ENCODE data around the gene RIPOR1.

The RIPOR1 gene

GRCh38 chr16:67517155-67517445 is 11.5 kb upstream of the RIPOR1 start:
- TF ChIP-seq, protein P1, sequence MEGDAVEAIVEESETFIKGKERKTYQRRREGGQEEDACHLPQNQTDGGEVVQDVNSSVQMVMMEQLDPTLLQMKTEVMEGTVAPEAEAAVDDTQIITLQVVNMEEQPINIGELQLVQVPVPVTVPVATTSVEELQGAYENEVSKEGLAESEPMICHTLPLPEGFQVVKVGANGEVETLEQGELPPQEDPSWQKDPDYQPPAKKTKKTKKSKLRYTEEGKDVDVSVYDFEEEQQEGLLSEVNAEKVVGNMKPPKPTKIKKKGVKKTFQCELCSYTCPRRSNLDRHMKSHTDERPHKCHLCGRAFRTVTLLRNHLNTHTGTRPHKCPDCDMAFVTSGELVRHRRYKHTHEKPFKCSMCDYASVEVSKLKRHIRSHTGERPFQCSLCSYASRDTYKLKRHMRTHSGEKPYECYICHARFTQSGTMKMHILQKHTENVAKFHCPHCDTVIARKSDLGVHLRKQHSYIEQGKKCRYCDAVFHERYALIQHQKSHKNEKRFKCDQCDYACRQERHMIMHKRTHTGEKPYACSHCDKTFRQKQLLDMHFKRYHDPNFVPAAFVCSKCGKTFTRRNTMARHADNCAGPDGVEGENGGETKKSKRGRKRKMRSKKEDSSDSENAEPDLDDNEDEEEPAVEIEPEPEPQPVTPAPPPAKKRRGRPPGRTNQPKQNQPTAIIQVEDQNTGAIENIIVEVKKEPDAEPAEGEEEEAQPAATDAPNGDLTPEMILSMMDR (IDR thresholded peaks at IDR 0.05; ENCODE audit: extremely low read depth, insufficient read depth, missing control alignments), result no peak
- DNase-seq (ENCODE audit: low spot score), result no peak
- in situ Hi-C loops (cut with MboI; ENCODE audit: low pct_unique_long_range_greater_than_20kb, low sequenced_read_pairs, unreplicated experiment), result no loop called here

- peak; percentile 51 for DNase-seq (ENCODE audit: low spot score)
- in situ Hi-C loops (cut with MboI; ENCODE audit: low pct_unique_long_range_greater_than_20kb, low sequenced_read_pairs, unreplicated experiment), result no loop called here
- TF ChIP-seq, protein P1 (IDR thresholded peaks at IDR 0.05; ENCODE audit: extremely low read depth, insufficient read depth, missing control alignments), result no peak
Observed at GRCh38 chr16:67517661-67518423, 10.8 kb upstream of the RIPOR1 start.

GRCh38 chr16:67518676-67519075 is 10.0 kb upstream of the RIPOR1 start:
- no peak for DNase-seq (ENCODE audit: low spot score)
- TF ChIP-seq, protein P1 (IDR thresholded peaks at IDR 0.05; ENCODE audit: extremely low read depth, insufficient read depth, missing control alignments), result no peak
- in situ Hi-C loops (cut with MboI; ENCODE audit: low pct_unique_long_range_greater_than_20kb, low sequenced_read_pairs, unreplicated experiment), result no loop called here

GRCh38 chr16:67519242-67519641 is 9.4 kb upstream of the RIPOR1 start:
- no peak for DNase-seq (ENCODE audit: low spot score)
- in situ Hi-C loops (cut with MboI; ENCODE audit: low pct_unique_long_range_greater_than_20kb, low sequenced_read_pairs, unreplicated experiment), result no loop called here
- TF ChIP-seq, protein P1 (IDR thresholded peaks at IDR 0.05; ENCODE audit: extremely low read depth, insufficient read depth, missing control alignments), result no peak

GRCh38 chr16:67521095-67521804 is 7.4 kb upstream of the RIPOR1 start:
- DNase-seq (ENCODE audit: low spot score), result peak; percentile 90
- in situ Hi-C loops (cut with MboI; ENCODE audit: low pct_unique_long_range_greater_than_20kb, low sequenced_read_pairs, unreplicated experiment), result no loop called here
- TF ChIP-seq, protein P1 (IDR thresholded peaks at IDR 0.05; ENCODE audit: extremely low read depth, insufficient read depth, missing control alignments), result peak; percentile 99

- TF ChIP-seq, protein P1 (IDR thresholded peaks at IDR 0.05; ENCODE audit: extremely low read depth, insufficient read depth, missing control alignments), result no peak
- no peak for DNase-seq (ENCODE audit: low spot score)
- in situ Hi-C loops (cut with MboI; ENCODE audit: low pct_unique_long_range_greater_than_20kb, low sequenced_read_pairs, unreplicated experiment), result loop anchor here (25.0 kb wide), 1 partner anchor 387 kb away; no protein-coding TSS in a partner anchor
Observed at GRCh38 chr16:67525176-67525860, 3.3 kb upstream of the RIPOR1 start.

Measured in GM13977 (cell line).